DMS114 treated with DMSO at 0.1 percent for 48 hours (cell line): ENCODE data around the gene C4B.
"Not testable (repeated sequence)": the region's sequence is repeated elsewhere in the genome, so short reads cannot be mapped to it uniquely, and the experiment has no call there.

Experiments
- DNase-seq: peaks from one replicate; lab custom pipeline; 2025; ENCODE audit not compliant: unreplicated experiment; lab: John Stamatoyannopoulos, UW

The C4B gene

GRCh38 chr6:32050562-32050961 lies 36.0 kb downstream of the C4B start:
- DNase-seq = no peak

DNA sequence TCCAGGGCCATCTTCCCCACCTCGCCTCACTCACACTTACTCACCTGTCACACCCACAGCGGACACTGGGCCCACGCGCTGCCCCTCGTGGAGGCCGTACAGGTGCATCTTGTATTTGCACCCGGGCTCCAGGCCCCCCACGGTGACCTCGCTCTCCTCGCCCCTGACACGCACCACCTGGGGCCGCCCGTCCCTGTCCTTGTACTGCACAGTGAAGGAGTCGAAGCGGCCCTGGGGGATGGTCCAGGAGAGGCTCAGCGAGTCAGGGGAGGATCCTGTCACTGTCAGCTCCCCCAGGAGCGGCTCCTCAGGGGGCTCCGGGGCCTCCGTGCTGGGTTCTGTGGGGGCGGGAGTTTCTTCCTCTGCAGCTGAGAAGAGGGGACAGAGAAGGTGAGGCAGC lies 38.0 kb downstream of the C4B start:
- not testable (repeated sequence) for DNase-seq

DNA sequence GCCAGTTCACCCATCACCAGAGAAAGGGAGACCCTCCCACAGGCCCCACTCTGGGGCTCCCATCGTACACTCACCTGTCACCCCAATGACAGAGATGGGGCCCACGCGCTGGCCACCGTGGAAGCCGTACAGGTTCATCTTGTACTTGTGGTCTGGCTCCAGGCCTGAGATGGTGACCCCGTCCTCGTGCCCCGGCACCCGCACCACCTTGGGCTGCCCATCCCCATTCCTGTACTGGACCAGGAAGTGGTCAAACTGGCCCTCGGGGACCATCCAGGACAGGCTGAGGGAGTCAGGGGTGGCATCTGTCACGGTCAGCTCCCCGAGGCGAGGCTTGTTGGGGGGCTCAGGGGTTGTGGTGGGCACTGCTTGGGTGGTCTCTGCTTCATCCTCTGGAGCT lies 38.7 kb downstream of the C4B start:
- not testable (repeated sequence) for DNase-seq

DNA sequence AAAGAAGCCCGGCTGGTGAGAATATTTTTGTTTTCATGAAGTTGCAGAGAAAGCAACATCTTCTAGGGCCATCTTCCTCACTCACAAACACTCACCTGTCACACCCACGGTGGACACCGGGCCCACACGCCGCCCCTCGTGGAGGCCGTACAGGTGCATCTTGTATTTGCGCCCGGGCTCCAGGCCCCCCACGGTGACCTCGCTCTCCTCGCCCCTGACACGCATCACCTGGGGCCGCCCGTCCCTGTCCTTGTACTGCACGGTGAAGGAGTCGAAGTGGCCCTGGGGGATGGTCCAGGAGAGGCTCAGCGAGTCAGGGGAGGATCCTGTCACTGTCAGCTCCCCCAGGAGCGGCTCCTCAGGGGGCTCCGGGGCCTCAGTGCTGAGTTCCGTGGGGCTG lies 41.2 kb downstream of the C4B start:
- DNase-seq = not testable (repeated sequence)

DNA sequence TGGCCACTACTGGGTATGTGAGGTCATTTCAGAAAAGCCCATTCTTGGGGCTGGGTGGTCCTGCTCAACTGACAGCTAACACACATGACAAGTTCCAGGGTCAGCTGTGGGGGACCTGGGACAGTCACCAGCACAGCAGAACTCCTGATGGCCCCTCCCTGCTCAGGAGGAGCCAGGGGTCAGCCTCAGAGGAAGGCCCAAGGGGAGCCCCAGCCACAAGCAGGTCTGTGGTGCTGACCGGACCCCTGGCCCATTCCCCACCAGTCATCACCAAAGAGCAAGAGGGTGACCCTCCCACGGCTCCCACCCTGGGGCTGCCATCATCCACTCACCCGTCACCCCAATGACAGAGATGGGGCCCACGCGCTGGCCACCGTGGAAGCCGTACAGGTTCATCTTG lies 41.7 kb downstream of the C4B start:
- DNase-seq = no peak

DNA sequence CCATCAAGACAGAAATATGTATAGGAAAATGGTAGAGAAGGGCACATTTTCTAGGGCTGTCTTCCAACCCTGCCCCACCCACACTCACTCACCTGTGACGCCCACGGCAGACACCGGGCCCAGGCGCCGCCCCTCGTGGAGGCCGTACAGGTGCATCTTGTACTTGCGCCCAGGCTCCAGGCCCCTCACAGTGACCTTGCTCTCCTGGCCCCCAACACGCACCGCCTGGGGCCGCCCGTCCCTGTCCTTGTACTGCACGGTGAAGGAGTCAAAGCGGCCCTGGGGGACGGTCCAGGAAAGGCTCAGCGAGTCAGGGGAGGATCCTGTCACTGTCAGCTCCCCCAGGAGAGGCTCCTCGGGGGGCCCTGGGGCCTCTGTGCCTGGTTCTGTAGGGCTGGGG lies 43.4 kb downstream of the C4B start:
- DNase-seq = no peak

GRCh38 chr6:32058511-32058963 lies 43.9 kb downstream of the C4B start:
- DNase-seq = no peak

GRCh38 chr6:32060966-32061655 lies 46.5 kb downstream of the C4B start:
- no peak for DNase-seq

GRCh38 chr6:32064706-32065105 lies 50.1 kb downstream of the C4B start:
- DNase-seq = no peak

DNA sequence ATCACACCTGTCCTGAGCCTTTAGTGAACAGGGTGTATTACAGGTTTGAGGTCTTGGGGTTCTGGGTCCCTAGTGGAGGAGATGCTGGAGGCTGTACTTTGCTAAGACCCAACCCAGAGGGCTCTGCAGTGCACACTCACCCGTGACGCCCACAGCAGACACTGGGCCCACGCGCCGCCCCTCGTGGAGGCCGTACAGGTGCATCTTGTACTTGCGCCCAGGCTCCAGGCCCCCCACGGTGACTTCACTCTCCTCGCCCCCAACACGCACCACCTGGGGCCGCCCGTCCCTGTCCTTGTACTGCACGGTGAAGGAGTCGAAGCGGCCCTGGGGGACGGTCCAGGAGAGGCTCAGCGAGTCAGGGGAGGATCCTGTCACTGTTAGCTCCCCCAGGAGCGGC lies 52.9 kb downstream of the C4B start:
- not testable (repeated sequence) for DNase-seq

DNA sequence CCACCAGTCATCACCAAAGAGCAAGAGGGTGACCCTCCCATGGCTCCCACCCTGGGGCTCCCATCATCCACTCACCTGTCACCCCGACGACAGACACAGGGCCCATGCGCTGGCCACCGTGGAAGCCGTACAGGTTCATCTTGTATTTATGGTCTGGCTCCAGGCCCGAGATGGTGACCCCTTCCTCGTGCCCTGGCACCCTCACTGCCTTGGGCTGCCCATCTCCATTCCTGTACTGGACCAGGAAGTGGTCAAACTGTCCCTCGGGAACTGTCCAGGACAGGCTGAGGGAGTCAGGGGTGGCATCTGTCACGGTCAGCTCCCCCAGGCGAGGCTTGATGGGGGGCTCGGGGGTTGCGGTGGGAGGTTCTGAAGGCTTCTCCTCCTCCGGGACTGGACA lies 53.7 kb downstream of the C4B start:
- not testable (repeated sequence) for DNase-seq

- no peak for DNase-seq
Observed at GRCh38 chr6:32068867-32069266, 54.3 kb downstream of the C4B start.

GRCh38 chr6:32069460-32069859 lies 54.9 kb downstream of the C4B start:
- no peak for DNase-seq

DNA sequence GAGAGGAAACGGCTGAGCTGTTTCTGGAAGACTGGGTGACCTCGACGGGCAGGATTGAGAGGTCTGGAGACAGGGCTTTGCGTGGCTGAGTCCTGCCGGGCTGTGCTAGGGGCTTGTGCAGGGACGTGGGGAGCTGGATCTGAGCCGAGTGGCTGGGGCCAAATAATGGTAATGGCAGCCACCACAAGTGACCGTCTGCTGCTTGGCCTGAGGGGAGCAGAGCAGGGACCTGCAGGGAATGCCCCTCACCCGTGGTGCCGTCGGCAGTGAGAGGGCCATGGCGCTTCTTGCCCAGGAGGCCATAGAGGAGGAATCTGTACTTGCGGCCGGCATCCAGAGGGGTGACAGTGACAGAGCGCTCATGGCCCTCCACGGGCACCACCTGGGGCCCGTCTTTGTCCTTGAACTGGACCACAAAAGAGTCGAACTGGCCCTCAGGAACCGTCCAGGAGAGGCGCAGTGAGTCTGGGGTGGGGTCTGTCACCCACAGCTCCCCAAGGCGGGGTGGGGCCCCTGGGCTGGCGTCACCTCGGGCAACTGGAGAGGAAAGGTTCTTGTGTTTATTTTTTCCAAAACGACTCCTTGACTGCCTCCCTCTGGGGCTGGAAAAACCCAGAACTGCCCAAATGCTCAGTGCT lies 55.4 kb downstream of the C4B start:
- no peak for DNase-seq

- no peak for DNase-seq
Observed at GRCh38 chr6:32070814-32071543, 56.4 kb downstream of the C4B start.

GRCh38 chr6:32073101-32073500 lies 58.5 kb downstream of the C4B start:
- DNase-seq = no peak

GRCh38 chr6:32073613-32074012 lies 59.0 kb downstream of the C4B start:
- DNase-seq = no peak

- no peak for DNase-seq
Observed at GRCh38 chr6:32074996-32075532, 60.5 kb downstream of the C4B start.

DNA sequence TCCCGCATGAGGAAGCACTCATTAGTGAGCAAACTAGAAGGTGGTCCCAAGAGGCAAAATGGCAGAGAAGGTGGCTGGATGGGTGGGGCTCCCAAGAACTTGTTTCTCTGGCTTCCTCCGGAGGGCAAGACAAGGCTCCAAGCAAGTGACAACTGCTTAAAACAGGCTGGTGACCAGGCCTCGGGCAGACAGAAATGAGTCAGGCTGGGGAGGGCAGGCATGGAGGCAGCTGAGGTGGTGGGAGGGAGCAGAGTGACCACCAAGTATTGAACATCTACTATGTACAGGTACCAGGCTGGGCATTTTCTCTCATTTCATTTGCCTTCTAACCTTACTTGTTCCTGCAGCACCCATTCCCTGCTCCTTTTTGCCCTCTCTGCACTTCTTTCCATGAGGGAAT lies 61.2 kb downstream of the C4B start:
- DNase-seq = no peak

GRCh38 chr6:32076321-32076809 lies 61.8 kb downstream of the C4B start:
- no peak for DNase-seq

DNA sequence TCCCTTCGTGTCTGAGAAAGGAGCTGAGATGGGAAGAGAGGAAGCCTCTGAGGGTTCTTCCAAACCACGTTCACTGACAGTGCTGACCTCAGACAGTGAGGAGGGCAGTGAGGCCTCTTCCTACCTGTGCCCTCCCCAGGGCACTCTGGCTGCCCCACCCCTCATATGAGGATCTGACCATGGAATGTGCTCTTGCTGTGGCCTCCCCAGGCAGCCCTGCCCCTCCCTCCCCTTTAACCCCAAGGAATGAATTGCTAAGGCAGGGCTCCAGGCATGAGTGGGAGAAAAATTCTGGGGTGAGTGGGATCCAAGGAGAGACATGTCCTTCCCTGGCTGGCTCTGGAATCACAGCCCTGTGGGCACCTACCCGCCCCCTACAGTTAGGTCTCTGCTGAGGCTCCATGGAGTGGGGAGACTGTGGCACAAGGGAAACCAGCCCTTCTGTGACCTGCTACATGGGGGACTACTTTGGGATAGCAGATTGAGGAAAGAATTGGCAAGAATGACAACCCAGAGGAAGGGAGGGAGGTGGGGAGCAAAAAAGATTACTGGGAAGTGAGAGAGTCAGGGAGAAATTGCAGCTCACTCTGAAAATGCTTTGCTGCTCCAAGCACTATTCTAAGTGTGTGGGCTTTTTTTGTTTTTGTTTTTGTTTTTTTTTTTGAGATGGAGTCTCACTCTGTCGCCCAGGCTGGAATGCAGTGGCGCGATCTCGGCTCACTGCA lies 65.1 kb downstream of the C4B start:
- DNase-seq = no peak
